Neural cell (in vitro differentiated cells): ENCODE data around the gene TAOK3. TPM values are rescaled to one million over a fixed set of nuclear protein-coding genes. Genes with fewer than 3 reads are reported as not detected.

Source experiments
- H2AFZ ChIP-seq: fragments of 200-600, 300-800 bp; sonication (generic), shearing (Covaris generic); 2 replicates; pipeline ENCODE4 v1.6.0; 2014; ENCODE audit warnings: low read depth, mild to moderate bottlenecking, antibody characterized with exemption, low read length, moderate library complexity
- H3F3A ChIP-seq: fragments of 200-600 bp; shearing (Covaris generic); 2 replicates; pipeline ENCODE4 v1.6.1; 2016; ENCODE audit warnings: mild to moderate bottlenecking, moderate library complexity, mixed read lengths, antibody characterized with exemption, low read length; ENCODE audit not compliant: insufficient read depth, poor library complexity, severe bottlenecking
- H3K27ac ChIP-seq: fragments of 200-600, 300-800 bp; sonication (generic), shearing (Covaris generic); 2 replicates; pipeline ENCODE4 v1.5.1; 2014; ENCODE audit warnings: mild to moderate bottlenecking, low read length, moderate library complexity
- H3K27me3 ChIP-seq: fragments of 300-800, 200-600 bp; sonication (generic), shearing (Covaris generic); 2 replicates; pipeline ENCODE4 v1.6.0; 2014; ENCODE audit warnings: mild to moderate bottlenecking, low read depth, low read length, moderate library complexity; ENCODE audit not compliant: insufficient read depth
- H3K36me3 ChIP-seq: fragments of 300-800, 200-600 bp; sonication (generic), shearing (Covaris generic); 2 replicates; pipeline ENCODE4 v1.5.1; 2014; ENCODE audit warnings: mild to moderate bottlenecking, antibody characterized with exemption, low read length, moderate library complexity; ENCODE audit not compliant: insufficient read depth
- H3K4me2 ChIP-seq: fragments of 300-800, 200-600 bp; sonication (generic), shearing (Covaris generic); 2 replicates; pipeline ENCODE4 v1.6.0; 2014; ENCODE audit warnings: mild to moderate bottlenecking, low read length
- H3K4me3 ChIP-seq: fragments of 300-800, 200-600 bp; sonication (generic), shearing (Covaris generic); 2 replicates; pipeline ENCODE4 v1.5.1; 2014; ENCODE audit warnings: mild to moderate bottlenecking, low read length, moderate library complexity
- H3K79me2 ChIP-seq: fragments of 200-600 bp; shearing (Covaris generic); replicated peaks from 2 replicates; pipeline ENCODE4 v1.6.0; 2014; ENCODE audit warnings: mild to moderate bottlenecking, low read length, moderate library complexity; ENCODE audit not compliant: insufficient read depth
- H3K9ac ChIP-seq: fragments of 300-800, 200-600 bp; sonication (generic), shearing (Covaris generic); 2 replicates; pipeline ENCODE4 v1.6.1; 2016; ENCODE audit warnings: mild to moderate bottlenecking, low read length, mixed read lengths
- H3K9me2 ChIP-seq: fragments of 200-600 bp; shearing (Covaris generic); 2 replicates; pipeline ENCODE4 v1.6.1; 2016; ENCODE audit warnings: mild to moderate bottlenecking, low read length, mixed read lengths; ENCODE audit not compliant: insufficient read depth
- H3K9me3 ChIP-seq: fragments of 200-600, 300-800 bp; sonication (generic), shearing (Covaris generic); 2 replicates; pipeline ENCODE4 v1.6.1; 2016; ENCODE audit warnings: mild to moderate bottlenecking, mixed run types, low read length, moderate library complexity, mixed read lengths
- H4K20me1 ChIP-seq: fragments of 200-600 bp; shearing (Covaris generic); 2 replicates; pipeline ENCODE4 v1.6.1; 2016; ENCODE audit warnings: mild to moderate bottlenecking, mixed run types; ENCODE audit not compliant: insufficient read depth
- EP300 ChIP-seq: fragments of 450-650 bp; conservative IDR thresholded peaks from 2 replicates; pipeline ENCODE4 v1.6.1; 2014; ENCODE audit warnings: antibody characterized with exemption, mild to moderate bottlenecking, moderate library complexity; ENCODE audit not compliant: poor library complexity, severe bottlenecking
- EZH2 ChIP-seq: fragments of 200-600, 300-800 bp; shearing (Covaris generic), sonication (generic); IDR thresholded peaks from 2 replicates; pipeline ENCODE4 v1.6.1; 2014; ENCODE audit warnings: antibody characterized with exemption, low read length, borderline replicate concordance, mild to moderate bottlenecking; ENCODE audit not compliant: insufficient read depth, poor library complexity, severe bottlenecking
- MXI1 ChIP-seq: fragments of 450-650 bp; conservative IDR thresholded peaks from 2 replicates; pipeline ENCODE4 v1.6.1; 2014; ENCODE audit warnings: antibody characterized with exemption, mild to moderate bottlenecking; ENCODE audit not compliant: poor library complexity, severe bottlenecking
- POLR2AphosphoS5 ChIP-seq: IDR thresholded peaks from 2 replicates; pipeline ENCODE4 v1.6.1; 2012
- RAD21 ChIP-seq: fragments of 450-650 bp; conservative IDR thresholded peaks from 2 replicates; pipeline ENCODE4 v1.6.1; 2014; ENCODE audit warnings: antibody characterized with exemption, mild to moderate bottlenecking, moderate library complexity
- SMC3 ChIP-seq: fragments of 450-650 bp; conservative IDR thresholded peaks from 2 replicates; pipeline ENCODE4 v1.6.1; 2014; ENCODE audit warnings: antibody characterized with exemption, mild to moderate bottlenecking, moderate library complexity; ENCODE audit not compliant: poor library complexity
- TAF1 ChIP-seq: IDR thresholded peaks from 2 replicates; pipeline ENCODE4 v1.6.1; 2012; ENCODE audit warnings: low read depth
- polyA plus RNA-seq: library from polyadenylated mRNA; depleted of rRNA; stranded (reverse); fragments of >200 nt; gene quantifications from 2 replicates; pipeline ENCODE4 v1.2.3, GENCODE V29; 2014
- TF ChIP-seq, protein P1 (sequence below): IDR thresholded peaks from 2 replicates; pipeline ENCODE4 v1.6.1; 2012; ENCODE audit warnings: borderline replicate concordance
- TF ChIP-seq, protein P2 (sequence below): fragments of 450-650 bp; IDR thresholded peaks from 2 replicates; pipeline ENCODE4 v1.5.1; 2014; ENCODE audit warnings: antibody characterized with exemption, mild to moderate bottlenecking, moderate library complexity; ENCODE audit not compliant: poor library complexity, severe bottlenecking

Gene TAOK3
- polyA plus RNA-seq, 1 donor from 2014 or later = 148 TPM

DNA sequence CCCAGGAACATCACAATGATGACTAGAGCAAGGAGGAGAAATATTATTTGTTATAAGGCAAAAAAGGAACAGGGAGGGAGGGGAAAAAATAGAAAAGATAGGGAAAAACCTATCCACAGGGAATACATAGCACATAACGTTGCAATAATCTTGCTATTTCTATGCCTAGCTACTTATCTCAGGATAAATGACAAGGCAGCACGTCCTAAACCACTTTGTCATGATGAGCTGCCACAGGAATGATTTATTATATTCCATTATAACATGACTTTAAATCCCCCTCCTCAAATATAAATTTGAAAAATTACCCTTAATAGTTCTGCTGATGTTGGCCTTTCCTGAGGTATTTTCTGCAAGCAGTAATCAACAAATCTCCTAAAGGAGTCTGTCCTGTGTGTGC lies 160.1 kb downstream of the TAOK3 start:
- Histone ChIP-seq H3K4me3 (peak overlapping the region; percentile 7), H2AFZ (no peak overlapping the region), H3K27me3 (no peaks in the 10 kb centered on the region), H3K79me2 (no peaks in the 10 kb centered on the region), H3F3A (peaks cover 4% of the 10 kb centered on the region), H3K27ac (peak overlapping the region; percentile 77), H4K20me1 (no peaks in the 10 kb centered on the region), H3K9me3 (no peaks in the 10 kb centered on the region), H3K36me3 (no peaks in the 10 kb centered on the region), H3K4me2 (peak overlapping the region; percentile 50), H3K9me2 (no peaks in the 10 kb centered on the region), H3K9ac (no peak overlapping the region)
- TF ChIP-seq TAF1 (no peak), EP300 (peak; percentile 88), POLR2AphosphoS5 (peak; percentile 87), MXI1 (no peak), RAD21 (no peak), EZH2 (no peak)
- TF ChIP-seq, protein P1, sequence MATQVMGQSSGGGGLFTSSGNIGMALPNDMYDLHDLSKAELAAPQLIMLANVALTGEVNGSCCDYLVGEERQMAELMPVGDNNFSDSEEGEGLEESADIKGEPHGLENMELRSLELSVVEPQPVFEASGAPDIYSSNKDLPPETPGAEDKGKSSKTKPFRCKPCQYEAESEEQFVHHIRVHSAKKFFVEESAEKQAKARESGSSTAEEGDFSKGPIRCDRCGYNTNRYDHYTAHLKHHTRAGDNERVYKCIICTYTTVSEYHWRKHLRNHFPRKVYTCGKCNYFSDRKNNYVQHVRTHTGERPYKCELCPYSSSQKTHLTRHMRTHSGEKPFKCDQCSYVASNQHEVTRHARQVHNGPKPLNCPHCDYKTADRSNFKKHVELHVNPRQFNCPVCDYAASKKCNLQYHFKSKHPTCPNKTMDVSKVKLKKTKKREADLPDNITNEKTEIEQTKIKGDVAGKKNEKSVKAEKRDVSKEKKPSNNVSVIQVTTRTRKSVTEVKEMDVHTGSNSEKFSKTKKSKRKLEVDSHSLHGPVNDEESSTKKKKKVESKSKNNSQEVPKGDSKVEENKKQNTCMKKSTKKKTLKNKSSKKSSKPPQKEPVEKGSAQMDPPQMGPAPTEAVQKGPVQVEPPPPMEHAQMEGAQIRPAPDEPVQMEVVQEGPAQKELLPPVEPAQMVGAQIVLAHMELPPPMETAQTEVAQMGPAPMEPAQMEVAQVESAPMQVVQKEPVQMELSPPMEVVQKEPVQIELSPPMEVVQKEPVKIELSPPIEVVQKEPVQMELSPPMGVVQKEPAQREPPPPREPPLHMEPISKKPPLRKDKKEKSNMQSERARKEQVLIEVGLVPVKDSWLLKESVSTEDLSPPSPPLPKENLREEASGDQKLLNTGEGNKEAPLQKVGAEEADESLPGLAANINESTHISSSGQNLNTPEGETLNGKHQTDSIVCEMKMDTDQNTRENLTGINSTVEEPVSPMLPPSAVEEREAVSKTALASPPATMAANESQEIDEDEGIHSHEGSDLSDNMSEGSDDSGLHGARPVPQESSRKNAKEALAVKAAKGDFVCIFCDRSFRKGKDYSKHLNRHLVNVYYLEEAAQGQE = peak; percentile 69
- TF ChIP-seq, protein P2, sequence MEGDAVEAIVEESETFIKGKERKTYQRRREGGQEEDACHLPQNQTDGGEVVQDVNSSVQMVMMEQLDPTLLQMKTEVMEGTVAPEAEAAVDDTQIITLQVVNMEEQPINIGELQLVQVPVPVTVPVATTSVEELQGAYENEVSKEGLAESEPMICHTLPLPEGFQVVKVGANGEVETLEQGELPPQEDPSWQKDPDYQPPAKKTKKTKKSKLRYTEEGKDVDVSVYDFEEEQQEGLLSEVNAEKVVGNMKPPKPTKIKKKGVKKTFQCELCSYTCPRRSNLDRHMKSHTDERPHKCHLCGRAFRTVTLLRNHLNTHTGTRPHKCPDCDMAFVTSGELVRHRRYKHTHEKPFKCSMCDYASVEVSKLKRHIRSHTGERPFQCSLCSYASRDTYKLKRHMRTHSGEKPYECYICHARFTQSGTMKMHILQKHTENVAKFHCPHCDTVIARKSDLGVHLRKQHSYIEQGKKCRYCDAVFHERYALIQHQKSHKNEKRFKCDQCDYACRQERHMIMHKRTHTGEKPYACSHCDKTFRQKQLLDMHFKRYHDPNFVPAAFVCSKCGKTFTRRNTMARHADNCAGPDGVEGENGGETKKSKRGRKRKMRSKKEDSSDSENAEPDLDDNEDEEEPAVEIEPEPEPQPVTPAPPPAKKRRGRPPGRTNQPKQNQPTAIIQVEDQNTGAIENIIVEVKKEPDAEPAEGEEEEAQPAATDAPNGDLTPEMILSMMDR = no peak

DNA sequence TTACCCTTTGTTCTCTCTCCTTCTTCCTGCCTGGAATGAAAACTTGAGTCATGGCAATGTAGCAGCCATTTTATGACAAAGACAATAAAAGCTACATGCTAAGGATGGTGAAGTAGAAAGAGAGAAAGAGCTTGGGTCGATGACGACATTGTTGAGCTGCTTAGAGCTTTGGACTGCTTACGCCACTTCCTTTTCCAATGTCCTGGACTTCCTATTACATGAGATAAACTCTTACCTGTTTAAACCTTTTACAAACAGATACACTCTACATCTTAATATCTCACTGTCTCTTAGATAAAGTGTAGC lies 166.6 kb downstream of the TAOK3 start:
- H3K36me3 ChIP-seq = no peaks in the 10 kb centered on the region
- TF ChIP-seq POLR2AphosphoS5 = no peak
- TF ChIP-seq TAF1 = no peak
- no peak for TF ChIP-seq SMC3
- no peak for TF ChIP-seq RAD21
- TF ChIP-seq MXI1 = no peak
- TF ChIP-seq, protein P2 = no peak
- TF ChIP-seq, protein P1 = no peak
- TF ChIP-seq EZH2 = no peak
- no peak for TF ChIP-seq EP300
- no peaks in the 10 kb centered on the region for H3K9me3 ChIP-seq
- H3K79me2 ChIP-seq = no peaks in the 10 kb centered on the region
- no peaks in the 10 kb centered on the region for H3K27me3 ChIP-seq
- no peaks in the 10 kb centered on the region for H3K9me2 ChIP-seq
- no peak overlapping the region for H3K4me3 ChIP-seq
- no peaks in the 10 kb centered on the region for H4K20me1 ChIP-seq
- no peaks in the 10 kb centered on the region for H3F3A ChIP-seq
- H2AFZ ChIP-seq = no peak overlapping the region
- no peak overlapping the region for H3K9ac ChIP-seq
- no peak overlapping the region for H3K4me2 ChIP-seq
- H3K27ac ChIP-seq = no peak overlapping the region
